MM.1S (cell line): ENCODE results near the gene NTM.

Experiments used
- DNase-seq: peaks from one replicate; pipeline ENCODE4 v3.0.0-alpha.2; 2015
- H2AFZ ChIP-seq: fragments of 300-600 bp; sonication (generic); 2 replicates; pipeline ENCODE4 v1.6.0; 2016; ENCODE audit warnings: antibody characterized with exemption, low read length
- H3F3A ChIP-seq: fragments of 300-600 bp; sonication (generic); 2 replicates; pipeline ENCODE4 v1.6.1; 2016; ENCODE audit warnings: mild to moderate bottlenecking, antibody characterized with exemption, low read length, moderate library complexity, mixed read lengths; ENCODE audit not compliant: insufficient read depth
- H3K27ac ChIP-seq: fragments of 300-600 bp; sonication (generic); 2 replicates; pipeline ENCODE4 v1.5.1; 2016; ENCODE audit warnings: mild to moderate bottlenecking, low read length
- H3K27me3 ChIP-seq: fragments of 300-600 bp; sonication (generic); replicated peaks from 2 replicates; pipeline ENCODE4 v1.6.0; 2016; ENCODE audit warnings: low read length; ENCODE audit not compliant: insufficient read depth
- H3K36me3 ChIP-seq: fragments of 300-600 bp; sonication (generic); replicated peaks from 2 replicates; pipeline ENCODE4 v1.6.1; 2016; ENCODE audit warnings: mild to moderate bottlenecking, low read length, mixed read lengths; ENCODE audit not compliant: insufficient read depth
- H3K4me1 ChIP-seq: fragments of 300-600 bp; sonication (generic); 2 replicates; pipeline ENCODE4 v1.6.1; 2016; ENCODE audit warnings: low read length, mixed read lengths
- H3K4me2 ChIP-seq: fragments of 300-600 bp; sonication (generic); 2 replicates; pipeline ENCODE4 v1.6.0; 2016; ENCODE audit warnings: low read depth, low read length
- H3K4me3 ChIP-seq: fragments of 300-600 bp; sonication (generic); 2 replicates; pipeline ENCODE4 v1.5.1; 2016; ENCODE audit warnings: low read length, mixed read lengths
- H3K79me2 ChIP-seq: fragments of 300-600 bp; sonication (generic); 2 replicates; pipeline ENCODE4 v1.6.1; 2016; ENCODE audit warnings: mixed run types, low read length, mixed read lengths
- H3K9ac ChIP-seq: fragments of 300-600 bp; sonication (generic); 2 replicates; pipeline ENCODE4 v1.6.1; 2016; ENCODE audit warnings: low read length, mixed read lengths
- H3K9me2 ChIP-seq: fragments of 300-600 bp; sonication (generic); replicated peaks from 2 replicates; pipeline ENCODE4 v1.6.1; 2016; ENCODE audit warnings: mild to moderate bottlenecking, low read length, mixed read lengths; ENCODE audit not compliant: insufficient read depth
- H3K9me3 ChIP-seq: fragments of 300-600 bp; sonication (generic); replicated peaks from 2 replicates; pipeline ENCODE4 v1.6.1; 2016; ENCODE audit warnings: mild to moderate bottlenecking, low read length, mixed read lengths; ENCODE audit not compliant: insufficient read depth
- H4K20me1 ChIP-seq: fragments of 300-600 bp; sonication (generic); 2 replicates; pipeline ENCODE4 v1.6.1; 2016; ENCODE audit warnings: mild to moderate bottlenecking, low read length, moderate library complexity, mixed read lengths; ENCODE audit not compliant: insufficient read depth
- CTCF ChIP-seq: fragments of 300-600 bp; sonication (generic); IDR thresholded peaks from 2 replicates; pipeline ENCODE4 v1.5.1; 2016; ENCODE audit warnings: antibody characterized with exemption, low read length, mixed read lengths
- EZH2 ChIP-seq: fragments of 300-600 bp; sonication (generic); optimal IDR thresholded peaks from 2 replicates; pipeline ENCODE3; 2017; ENCODE audit warnings: low read depth, mild to moderate bottlenecking, antibody characterized with exemption, low read length, mixed read lengths
- EZH2phosphoT487 ChIP-seq: fragments of 300-600 bp; sonication (generic); IDR thresholded peaks from 2 replicates; pipeline ENCODE4 v1.6.1; 2018; ENCODE audit warnings: antibody characterized with exemption, low read length

The NTM gene

DNA sequence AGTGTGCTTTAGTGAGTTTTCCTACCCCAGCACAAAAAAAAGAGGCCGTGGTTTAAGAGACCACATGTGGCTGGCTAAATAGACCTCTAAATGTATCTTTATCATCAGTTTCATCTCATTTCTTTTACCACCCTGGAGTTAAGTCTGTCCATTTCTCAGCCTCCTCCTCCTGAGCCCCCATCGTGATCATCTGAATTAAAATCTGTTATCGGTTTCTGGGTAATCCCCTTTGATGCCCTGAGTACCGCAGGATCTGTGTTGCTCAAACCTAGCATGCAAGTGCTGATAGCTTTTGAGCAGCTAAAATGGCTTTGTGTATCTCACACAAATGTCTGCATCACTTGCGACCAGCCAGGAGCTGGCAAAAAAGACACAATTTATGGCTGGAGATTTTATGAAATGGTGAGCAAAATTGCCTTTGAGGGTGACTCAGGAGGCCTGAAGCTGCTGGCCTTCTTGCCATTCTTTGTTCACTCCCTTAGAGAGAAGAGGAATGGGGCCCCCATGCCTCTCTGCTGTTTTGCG is 236.5 kb downstream of the NTM start:
- Histone ChIP-seq H3K9me3 (no peaks in the 10 kb centered on the region), H3K36me3 (no peaks in the 10 kb centered on the region), H3K9me2 (no peaks in the 10 kb centered on the region), H3K4me2 (no peak overlapping the region), H3F3A (no peaks in the 10 kb centered on the region), H3K27ac (no peak overlapping the region), H3K4me1 (no peaks in the 10 kb centered on the region), H3K9ac (no peak overlapping the region), H3K27me3 (no peaks in the 10 kb centered on the region), H3K79me2 (no peaks in the 10 kb centered on the region), H4K20me1 (no peaks in the 10 kb centered on the region), H3K4me3 (no peak overlapping the region), H2AFZ (no peak overlapping the region)
- no peak for DNase-seq
- TF ChIP-seq EZH2phosphoT487 (no peak), CTCF (no peak), EZH2 (no peak)

DNA sequence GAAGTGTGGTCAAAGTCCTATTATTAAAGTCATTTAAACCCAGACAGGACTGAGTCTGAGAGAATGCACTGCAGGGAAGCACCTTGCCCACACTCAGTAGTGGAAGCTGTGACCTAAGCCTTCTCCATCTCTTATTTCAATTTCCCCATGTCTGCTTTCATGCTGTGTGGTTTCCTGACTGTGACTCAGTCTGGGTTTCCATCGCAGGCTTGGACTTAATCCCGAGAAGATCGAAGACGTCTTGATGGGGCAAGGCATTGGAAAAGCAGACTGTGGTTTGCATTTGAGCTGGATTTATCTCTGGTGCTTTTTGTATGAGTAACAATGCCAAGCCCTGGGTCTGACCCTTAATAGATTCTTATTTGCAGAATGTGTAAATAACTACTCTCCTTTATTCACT is 238.9 kb downstream of the NTM start:
- Histone ChIP-seq H2AFZ (no peak overlapping the region), H3K4me1 (no peaks in the 10 kb centered on the region), H3K27ac (no peak overlapping the region), H3F3A (no peaks in the 10 kb centered on the region), H3K4me2 (no peak overlapping the region), H3K9me3 (no peaks in the 10 kb centered on the region), H3K27me3 (no peaks in the 10 kb centered on the region), H4K20me1 (no peaks in the 10 kb centered on the region), H3K9me2 (no peaks in the 10 kb centered on the region), H3K4me3 (no peak overlapping the region), H3K79me2 (no peaks in the 10 kb centered on the region), H3K9ac (no peak overlapping the region), H3K36me3 (no peaks in the 10 kb centered on the region)
- TF ChIP-seq EZH2, result no peak
- TF ChIP-seq EZH2phosphoT487, result no peak
- TF ChIP-seq CTCF, result no peak
- no peak for DNase-seq

DNA sequence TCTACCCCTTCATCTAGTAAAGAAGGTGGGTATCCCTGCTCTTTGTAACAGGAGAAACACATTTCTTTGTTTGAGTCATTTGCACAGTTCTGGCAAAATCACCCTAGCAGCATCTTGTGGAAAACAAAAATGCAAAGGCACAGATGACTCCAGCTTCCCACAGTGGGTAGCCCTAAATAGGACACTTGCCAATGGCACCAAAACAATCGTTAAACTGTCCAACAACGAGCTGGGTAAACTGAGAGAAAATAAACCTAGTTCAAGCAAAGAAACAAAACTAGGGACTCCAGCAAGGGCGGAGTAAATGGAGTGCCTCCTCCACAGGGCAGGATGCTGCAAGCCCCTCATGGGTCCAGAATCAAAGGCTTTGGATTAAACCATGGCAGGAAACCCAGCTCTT is 239.5 kb downstream of the NTM start:
- no peaks in the 10 kb centered on the region for H3K27me3 ChIP-seq
- H4K20me1 ChIP-seq, result no peaks in the 10 kb centered on the region
- no peaks in the 10 kb centered on the region for H3F3A ChIP-seq
- no peak overlapping the region for H3K9ac ChIP-seq
- H3K36me3 ChIP-seq, result no peaks in the 10 kb centered on the region
- TF ChIP-seq EZH2 (no peak), EZH2phosphoT487 (no peak), CTCF (no peak)
- no peaks in the 10 kb centered on the region for H3K9me2 ChIP-seq
- H3K79me2 ChIP-seq, result no peaks in the 10 kb centered on the region
- no peak overlapping the region for H3K27ac ChIP-seq
- no peaks in the 10 kb centered on the region for H3K9me3 ChIP-seq
- H2AFZ ChIP-seq, result no peak overlapping the region
- no peak overlapping the region for H3K4me3 ChIP-seq
- H3K4me2 ChIP-seq, result no peak overlapping the region
- DNase-seq, result no peak
- no peaks in the 10 kb centered on the region for H3K4me1 ChIP-seq
